ENCODE data around the gene KRT71.
"Not testable (repeated sequence)": the region's sequence is repeated elsewhere in the genome, so short reads cannot be mapped to it uniquely, and the experiment has no call there.

The KRT71 gene

GRCh38 chr12:52521568-52522266 lies 31.2 kb downstream of the KRT71 start:
- DNase-seq (ENCODE audit: low spot score), result no peak

GRCh38 chr12:52521175-52521567 lies 31.8 kb downstream of the KRT71 start:
- DNase-seq (ENCODE audit: low spot score), result no peak

DNA sequence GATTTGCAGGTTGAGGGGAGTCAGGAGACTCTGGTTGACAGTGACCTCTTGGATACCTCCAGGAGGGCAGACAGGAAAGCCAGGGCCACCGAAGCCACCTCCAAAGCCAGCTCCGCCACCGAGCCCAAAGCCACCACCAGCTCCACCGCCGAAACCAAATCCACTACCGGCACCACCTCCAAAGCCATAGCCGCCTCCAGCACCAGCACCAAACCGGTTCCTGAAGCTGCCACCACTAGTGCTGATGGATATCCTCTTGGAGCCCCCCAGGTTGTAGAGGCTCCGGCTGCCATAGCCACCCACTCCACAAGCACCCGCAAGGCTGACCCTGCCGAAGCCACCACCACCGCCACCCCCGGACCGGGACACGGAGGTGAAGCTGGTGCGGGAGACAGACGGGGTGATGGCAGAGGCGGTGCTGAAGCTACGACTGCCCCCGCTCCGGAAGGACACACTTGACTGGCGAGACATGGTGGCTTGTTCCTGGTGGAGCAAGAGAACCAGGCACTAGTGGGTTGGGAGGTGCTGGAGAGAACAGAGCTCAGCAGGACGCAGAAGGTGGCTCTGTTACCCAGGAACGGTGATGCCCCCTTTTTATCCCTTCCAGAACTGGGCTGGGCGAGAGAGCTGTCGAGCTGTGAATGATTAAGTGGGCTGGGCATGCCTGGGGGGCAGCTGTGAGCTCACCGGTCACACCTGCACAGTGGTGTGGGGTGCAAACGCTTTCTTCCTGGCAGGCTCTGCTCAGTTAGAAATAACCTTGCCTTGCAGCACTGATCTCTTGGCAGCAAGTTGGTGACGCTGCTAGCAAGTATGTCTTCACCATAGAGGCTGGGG lies 32.9 kb downstream of the KRT71 start, which contains the start of gene KRT5:
Gene KRT5, minus strand, starts transcription at position 569 of the 837 bp plus-strand sequence. Its CDS starts 98 bp downstream, at position 471.
- no peak for DNase-seq (ENCODE audit: low spot score)

DNA sequence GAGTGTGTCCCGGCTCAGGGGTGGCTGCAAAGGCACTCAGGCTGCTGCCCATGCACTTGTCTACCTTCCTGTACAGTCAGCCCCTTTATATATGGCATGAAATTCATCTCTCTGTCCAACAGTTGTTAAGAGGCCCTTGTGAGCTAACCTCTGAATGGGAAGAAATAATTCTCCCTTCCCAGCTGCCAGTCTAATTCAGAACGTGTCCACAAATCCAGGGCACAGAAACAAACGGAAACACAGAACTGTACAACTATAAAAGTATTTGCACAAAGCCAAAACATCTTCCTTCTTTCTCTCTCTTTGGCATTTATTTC lies 33.6 kb downstream of the KRT71 start:
- no peak for DNase-seq (ENCODE audit: low spot score)

DNA sequence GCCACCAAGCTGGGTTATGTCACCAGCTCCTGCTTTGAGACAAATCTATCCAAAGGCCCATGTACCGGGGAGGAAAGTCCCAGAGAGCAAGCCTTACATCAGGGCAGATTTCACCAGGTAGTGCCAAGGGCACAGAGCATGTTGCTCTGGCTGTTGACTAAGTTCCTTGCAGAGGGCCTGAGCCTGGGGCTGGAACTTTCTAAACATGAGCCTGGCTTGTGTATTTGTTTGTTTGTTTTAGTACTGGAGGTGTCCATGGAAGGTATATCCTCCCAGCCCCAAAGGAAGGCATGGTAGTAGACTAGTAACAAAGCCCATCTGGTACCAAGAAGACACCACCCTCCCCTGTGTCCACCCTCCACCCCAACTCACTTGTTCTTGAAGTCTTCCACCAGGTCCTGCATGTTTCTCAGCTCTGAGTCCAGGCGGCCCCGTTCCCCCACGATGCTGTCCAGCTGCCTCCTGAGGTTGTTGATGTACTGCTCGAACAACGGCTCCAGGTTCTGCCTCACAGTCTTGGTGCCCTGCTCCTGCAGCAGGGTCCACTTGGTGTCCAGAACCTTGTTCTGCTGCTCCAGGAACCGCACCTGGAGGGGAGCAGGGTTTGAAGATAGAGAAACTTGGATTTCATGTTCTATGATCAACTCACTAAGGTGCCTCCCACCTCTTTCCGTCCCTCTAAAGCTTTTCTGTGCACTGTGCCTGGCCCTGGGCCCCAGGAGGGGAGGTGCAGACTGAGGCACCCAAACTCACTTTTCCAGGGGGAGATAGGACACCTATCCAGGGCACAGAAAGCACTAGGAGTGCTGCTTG lies 34.2 kb downstream of the KRT71 start:
- no peak for DNase-seq (ENCODE audit: low spot score)

DNA sequence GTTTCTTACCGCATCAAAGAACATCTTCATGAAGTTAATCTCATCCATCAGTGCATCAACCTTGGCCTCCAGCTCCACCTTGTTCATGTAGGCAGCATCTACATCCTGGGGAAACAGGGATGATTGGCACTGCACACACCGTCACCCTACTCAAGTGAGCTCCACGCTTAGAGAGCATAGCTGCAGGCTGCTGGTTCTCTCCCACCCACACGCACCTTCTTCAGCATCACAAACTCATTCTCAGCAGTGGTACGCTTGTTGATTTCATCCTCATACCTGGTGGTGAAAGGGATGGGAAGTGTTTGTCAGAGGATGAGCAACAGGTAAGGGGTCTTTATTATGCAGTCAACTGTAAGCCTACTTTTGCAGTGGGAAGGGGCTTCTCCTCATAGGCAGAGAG lies 35.1 kb downstream of the KRT71 start:
- no peak for DNase-seq (ENCODE audit: low spot score)

DNA sequence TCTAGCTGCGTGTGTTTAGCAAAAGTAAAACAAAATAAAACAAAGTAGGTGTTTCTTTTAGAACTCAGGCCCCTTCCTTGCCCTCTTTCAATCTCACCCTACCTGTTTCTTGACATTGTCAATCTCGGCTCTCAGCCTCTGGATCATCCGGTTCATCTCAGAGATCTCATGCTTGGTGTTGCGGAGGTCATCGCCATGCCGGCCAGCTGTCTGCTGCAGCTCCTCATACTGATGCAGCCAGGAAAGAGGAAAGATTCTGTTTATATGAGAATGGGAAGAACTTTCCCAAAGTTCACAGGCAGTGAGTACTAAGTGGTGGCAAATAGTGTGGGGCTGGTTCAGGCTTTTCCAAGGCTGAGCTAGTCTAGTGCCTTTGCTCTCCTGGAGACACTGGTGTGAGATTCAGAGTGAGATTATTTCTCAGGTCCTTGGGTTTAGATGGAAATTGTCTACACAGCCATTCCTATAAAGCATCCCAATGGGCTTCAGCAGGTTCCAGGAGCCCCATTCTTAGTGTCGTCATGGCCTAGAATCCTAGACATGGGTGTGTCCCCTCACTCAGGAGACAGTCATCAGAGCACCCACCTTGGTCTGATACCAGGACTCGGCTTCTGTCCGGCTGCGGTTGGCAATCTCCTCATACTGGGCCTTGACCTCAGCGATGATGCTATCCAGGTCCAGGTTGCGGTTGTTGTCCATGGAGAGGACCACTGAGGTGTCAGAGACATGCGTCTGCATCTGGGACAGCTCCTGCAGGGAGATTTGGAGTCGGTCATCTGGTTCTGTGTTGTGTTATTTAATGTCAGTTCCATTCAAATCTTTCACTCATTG lies 35.7 kb downstream of the KRT71 start:
- no peak for DNase-seq (ENCODE audit: low spot score)

DNA sequence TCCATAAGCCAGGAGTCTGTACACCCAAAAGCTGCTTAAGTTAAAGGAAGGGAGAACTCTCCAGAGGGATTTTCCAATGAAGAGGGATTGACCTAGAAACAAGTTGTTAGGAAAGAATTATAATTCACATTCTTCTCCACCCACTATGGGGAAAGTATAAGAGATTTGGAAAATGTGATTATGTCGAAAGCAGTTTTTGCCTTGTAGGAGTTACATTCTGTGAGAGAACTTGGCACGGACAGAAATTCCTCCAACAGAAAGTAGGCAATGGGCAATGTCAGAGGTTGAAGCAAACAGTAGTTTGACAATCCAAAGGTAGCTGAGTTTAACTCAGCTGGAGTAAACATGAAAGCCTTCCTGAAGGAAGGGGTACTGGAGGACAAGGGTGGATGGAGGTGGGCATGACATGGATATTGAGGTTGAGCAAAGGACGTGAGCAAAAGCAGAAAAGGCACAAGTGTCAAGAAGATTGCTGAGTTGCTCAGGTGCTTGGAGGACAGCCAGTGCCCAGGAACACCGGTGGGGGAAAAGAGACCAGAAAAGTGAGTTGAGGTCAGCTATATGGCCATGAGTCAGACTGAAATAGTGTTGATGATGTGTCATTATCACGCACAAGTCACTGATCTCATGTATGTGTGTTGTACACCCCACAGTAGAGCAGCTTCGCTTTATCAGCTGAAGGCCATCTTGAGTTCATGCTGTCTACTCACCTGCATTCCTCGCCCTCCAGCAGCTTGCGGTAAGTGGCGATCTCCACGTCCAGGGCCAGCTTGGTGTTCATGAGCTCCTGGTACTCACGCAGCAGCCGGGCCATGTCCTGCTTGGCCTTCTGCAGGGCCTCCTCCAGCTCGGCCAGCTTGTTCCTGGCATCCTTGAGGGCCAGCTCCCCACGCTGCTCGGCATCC lies 36.8 kb downstream of the KRT71 start:
- DNase-seq (ENCODE audit: low spot score), result no peak

GRCh38 chr12:52515319-52515646 lies 37.7 kb downstream of the KRT71 start:
- no peak for DNase-seq (ENCODE audit: low spot score)

- DNase-seq (ENCODE audit: low spot score), result no peak
Observed at GRCh38 chr12:52514471-52515318, 38.2 kb downstream of the KRT71 start.

DNA sequence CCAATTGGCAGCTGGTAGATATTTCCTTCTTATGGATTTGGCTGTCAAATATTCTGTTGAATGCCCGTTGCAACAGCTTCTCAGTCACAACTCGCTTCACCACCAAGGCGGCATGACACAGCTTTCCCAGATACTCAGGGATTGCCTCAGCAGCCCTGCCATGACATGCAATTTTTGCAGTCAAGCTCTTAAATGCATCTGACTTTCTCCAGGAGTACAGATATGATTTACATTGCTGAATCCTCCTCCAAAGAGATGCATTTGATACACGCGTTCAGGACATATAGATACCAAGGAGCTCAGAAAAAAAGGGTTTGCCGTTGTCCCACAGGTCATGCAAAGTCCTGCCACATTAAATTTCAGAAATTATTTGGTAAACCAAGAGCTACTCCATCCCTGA lies 39.2 kb downstream of the KRT71 start:
- DNase-seq (ENCODE audit: low spot score), result no peak

- DNase-seq (ENCODE audit: low spot score), result no peak
Observed at GRCh38 chr12:52508211-52508610, 44.7 kb downstream of the KRT71 start.

GRCh38 chr12:52506858-52507715 lies 45.9 kb downstream of the KRT71 start:
- no peak for DNase-seq (ENCODE audit: low spot score)

DNA sequence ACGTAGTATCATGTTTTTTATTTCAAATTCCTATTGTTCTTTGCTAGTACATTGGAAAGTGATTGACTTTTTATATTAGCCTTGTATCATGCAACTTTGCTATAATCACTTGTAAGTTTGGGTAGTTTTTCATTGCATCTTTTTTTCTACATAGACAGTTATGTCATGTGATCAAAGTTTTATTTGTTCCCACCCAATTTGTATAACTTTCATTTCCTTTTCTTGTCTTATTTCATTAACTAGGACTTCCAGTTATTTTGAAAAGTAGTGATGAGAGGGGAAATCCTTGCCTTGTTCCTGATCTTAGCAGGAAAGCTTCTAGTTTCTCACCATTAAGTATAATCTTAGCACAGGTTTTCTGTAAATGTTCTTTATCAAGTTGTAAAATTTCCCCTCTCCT lies 50.1 kb downstream of the KRT71 start:
- no peak for DNase-seq (ENCODE audit: low spot score)

DNA sequence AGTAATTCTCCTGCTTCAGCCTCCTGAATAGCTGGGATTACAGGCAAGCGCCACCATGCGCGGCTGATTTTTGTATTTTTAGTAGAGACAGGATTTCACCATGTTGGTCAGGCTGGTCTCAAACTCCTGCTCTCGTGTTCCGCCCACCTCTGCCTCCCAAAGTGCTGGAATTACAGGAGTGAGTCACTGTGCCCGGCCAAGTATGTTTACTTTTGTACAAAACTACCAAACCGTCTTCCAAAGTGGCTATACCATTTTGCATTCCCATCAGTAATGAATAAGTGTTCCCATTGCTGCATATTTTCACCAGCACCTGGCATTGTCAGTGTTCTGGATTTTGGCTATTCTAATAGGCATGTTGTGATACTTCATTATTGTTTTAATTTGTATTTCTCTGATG lies 51.5 kb downstream of the KRT71 start:
- no peak for DNase-seq (ENCODE audit: low spot score)

- DNase-seq (ENCODE audit: low spot score), result not testable (repeated sequence)
Observed at GRCh38 chr12:52500574-52500973, 52.4 kb downstream of the KRT71 start.

DNA sequence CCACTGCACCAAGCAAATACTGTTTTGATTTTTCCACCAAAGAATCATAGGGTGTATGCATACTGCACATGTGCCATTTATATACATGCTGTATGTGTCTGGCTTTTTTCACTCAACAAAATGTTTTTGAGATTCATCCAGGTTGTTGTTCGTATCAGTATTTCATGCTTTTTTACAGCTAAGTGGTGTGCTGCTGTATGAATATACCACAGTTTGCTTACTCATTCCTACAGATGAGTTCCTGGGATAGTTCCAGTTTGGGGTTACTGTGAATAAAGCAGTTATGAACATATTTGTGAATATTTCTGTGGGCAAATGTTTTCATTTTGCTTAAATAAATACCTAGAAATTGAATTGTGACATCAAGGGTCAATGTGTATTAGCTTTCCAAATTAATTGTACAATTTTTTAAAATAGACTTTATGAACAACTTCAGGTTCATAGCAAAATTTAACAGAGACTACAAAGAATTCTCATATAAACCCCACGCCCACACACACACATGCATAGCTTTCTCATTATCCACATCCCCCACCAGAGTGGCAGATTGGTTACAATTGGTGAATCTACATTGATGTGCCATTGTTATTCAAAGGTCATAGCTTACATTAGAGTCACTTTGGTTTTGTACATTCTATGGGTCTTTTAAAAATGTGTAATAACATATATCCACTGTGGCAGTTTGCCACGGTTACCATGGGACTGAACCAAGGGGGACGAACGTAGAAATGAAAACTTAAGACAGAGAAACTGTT lies 53.0 kb downstream of the KRT71 start:
- DNase-seq (ENCODE audit: low spot score), result no peak

DNA sequence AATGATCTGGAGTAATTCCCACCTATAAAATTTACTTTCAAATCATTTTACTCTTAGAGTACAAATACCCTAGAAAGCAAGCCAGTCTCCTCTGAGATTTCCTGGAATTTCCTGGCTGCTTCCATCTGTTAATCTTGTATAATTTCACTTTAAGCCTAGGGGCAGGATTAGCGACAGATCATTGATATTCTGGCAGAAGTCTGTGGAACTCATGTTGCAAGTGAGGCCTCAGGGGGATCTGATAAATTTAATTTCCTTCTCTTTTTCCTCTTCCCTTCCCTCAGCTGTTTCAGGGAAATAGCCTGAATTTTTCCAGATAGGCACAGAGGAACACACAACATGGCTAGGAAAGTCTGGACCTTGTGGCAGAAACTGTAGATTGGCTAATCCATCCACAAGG lies 54.0 kb downstream of the KRT71 start:
- DNase-seq (ENCODE audit: low spot score), result no peak
